Lower lobe of right lung (tissue), 2 donors: ENCODE data around the gene PTPRN2. TPM values are rescaled to one million over a fixed set of nuclear protein-coding genes. Genes with fewer than 3 reads are reported as not detected.

Experiments
- ATAC-seq, 2 donors: fragments of 200-7000 bp; cut with Tn5 transposase; one replicate each; pipeline ENCODE4 v1.9.1; 2020 to 2022; ENCODE audit warnings: mild to moderate bottlenecking in 2 of 2, moderate library complexity in 2 of 2
- DNase-seq: peaks from one replicate; pipeline ENCODE4 v3.0.0-alpha.2; 2020
- H3K27ac ChIP-seq: fragments of 200-600 bp; one replicate; pipeline ENCODE4 v1.8.0; 2022
- H3K27me3 ChIP-seq: fragments of 200-600 bp; one replicate; pipeline ENCODE4 v1.8.0; 2022; ENCODE audit warnings: low read depth
- H3K36me3 ChIP-seq: fragments of 200-600 bp; one replicate; pipeline ENCODE4 v1.8.0; 2022; ENCODE audit warnings: mild to moderate bottlenecking
- H3K4me1 ChIP-seq: fragments of 200-600 bp; one replicate; pipeline ENCODE4 v1.8.0; 2022
- H3K4me3 ChIP-seq: fragments of 200-600 bp; one replicate; pipeline ENCODE4 v1.8.0; 2022; ENCODE audit warnings: mild to moderate bottlenecking
- H3K9me3 ChIP-seq: fragments of 200-600 bp; one replicate; pipeline ENCODE4 v1.8.0; 2022
- CTCF ChIP-seq: fragments of 200-600 bp; IDR thresholded peaks from one replicate; pipeline ENCODE4 v1.8.0; 2022; ENCODE audit warnings: antibody characterized with exemption, mild to moderate bottlenecking
- intact Hi-C: fragments of 100-400 bp; cut with DNase I; formaldehyde crosslinking; loops from one replicate; pipeline ENCODE4 v1.11.0; 2022
- total RNA-seq: library from RNA; stranded (reverse); fragmentation: NEBNext Ultra II Directional; extraction: Animal tissue kit (Norgen Biotek cat#: 25700); gene quantifications from one replicate; pipeline ENCODE4 v1.2.1, GENCODE V29; 2021
- donor health status: DM: no; HTN: yes; CAD: no; lungs with severe emphysema.

Gene PTPRN2
- total RNA-seq, 1 donor from 2014 or later, result 6.8 TPM

DNA sequence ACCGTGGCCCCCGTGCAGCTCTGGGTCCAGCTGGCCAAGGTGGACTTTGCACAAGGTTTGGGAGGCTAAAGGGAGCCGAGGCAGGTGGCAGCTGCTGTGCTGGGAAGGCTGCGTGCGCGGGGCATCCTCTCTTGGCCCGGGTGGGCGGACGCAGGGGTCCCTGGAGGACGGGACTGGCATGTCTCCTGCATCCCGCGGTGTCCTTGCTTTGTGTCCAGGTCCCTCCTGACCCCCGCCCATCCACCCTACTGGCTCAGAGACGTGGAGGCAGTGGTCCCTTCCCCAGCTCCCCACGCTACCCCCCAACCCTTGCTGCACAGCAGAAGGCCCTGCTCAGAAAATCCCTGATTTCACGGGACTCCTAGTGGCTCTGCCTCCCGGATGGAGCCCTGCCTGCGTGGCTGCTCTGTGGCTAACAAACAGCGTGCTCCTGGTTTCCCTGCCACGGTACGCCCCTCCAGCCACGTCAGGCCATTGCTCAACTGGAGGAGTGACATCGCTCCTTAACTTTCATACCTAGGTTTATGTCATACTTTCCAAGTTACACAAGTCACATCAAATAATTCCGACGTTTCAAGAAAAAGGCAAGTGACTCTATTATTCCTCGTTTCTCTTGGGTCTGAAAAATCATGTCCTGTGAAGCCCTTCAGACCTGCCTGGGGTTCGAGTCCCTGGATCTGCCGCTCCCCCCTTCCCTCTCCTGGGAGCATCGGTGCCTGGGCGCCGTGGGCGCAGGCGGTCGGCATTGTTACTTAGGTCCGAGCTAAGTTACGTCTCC lies 829.0 kb downstream of the PTPRN2 start:
- TF ChIP-seq CTCF, result no peak
- Histone ChIP-seq H3K27ac (no peak overlapping the region), H3K36me3 (no peaks in the 10 kb centered on the region), H3K27me3 (no peaks in the 10 kb centered on the region), H3K4me3 (no peak overlapping the region), H3K9me3 (no peaks in the 10 kb centered on the region), H3K4me1 (no peaks in the 10 kb centered on the region)
- intact Hi-C loops, result no loop called here
- ATAC-seq (no peak), DNase-seq (no peak)

- Histone ChIP-seq H3K9me3 (no peaks in the 10 kb centered on the region), H3K27ac (no peak overlapping the region), H3K4me3 (no peak overlapping the region), H3K36me3 (no peaks in the 10 kb centered on the region), H3K4me1 (no peaks in the 10 kb centered on the region), H3K27me3 (no peaks in the 10 kb centered on the region)
- no peak for TF ChIP-seq CTCF
- intact Hi-C loops, result no loop called here
- ATAC-seq (no peak), DNase-seq (no peak)
These were observed 829.7 kb downstream of the PTPRN2 start for GRCh38 chr7:157757776-157758467.

DNA sequence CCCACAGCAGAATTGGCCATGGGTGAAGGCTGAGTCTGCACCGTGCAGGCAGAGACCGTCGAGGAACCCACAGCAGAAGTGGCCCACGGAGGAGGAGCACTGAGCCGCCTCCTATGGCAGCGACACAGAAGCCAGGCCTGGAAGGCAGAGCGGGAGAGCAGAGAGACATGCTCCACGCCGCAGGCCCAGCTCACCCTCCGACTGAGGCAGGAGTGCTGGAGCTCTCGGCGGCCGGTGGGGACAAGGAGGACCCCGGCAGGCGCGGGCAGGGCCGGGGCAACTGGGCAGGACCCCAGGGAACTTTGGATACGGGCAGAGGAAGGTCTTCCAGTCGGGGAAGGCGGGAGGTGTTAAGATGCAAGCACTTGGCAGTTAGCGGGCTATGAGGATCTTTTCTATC lies 830.4 kb downstream of the PTPRN2 start:
- intact Hi-C loops, result no loop called here
- Histone ChIP-seq H3K9me3 (no peaks in the 10 kb centered on the region), H3K27me3 (no peaks in the 10 kb centered on the region), H3K36me3 (no peaks in the 10 kb centered on the region), H3K4me3 (no peak overlapping the region), H3K4me1 (no peaks in the 10 kb centered on the region), H3K27ac (no peak overlapping the region)
- no peak for DNase-seq
- no peak for TF ChIP-seq CTCF
- ATAC-seq, result no peak

DNA sequence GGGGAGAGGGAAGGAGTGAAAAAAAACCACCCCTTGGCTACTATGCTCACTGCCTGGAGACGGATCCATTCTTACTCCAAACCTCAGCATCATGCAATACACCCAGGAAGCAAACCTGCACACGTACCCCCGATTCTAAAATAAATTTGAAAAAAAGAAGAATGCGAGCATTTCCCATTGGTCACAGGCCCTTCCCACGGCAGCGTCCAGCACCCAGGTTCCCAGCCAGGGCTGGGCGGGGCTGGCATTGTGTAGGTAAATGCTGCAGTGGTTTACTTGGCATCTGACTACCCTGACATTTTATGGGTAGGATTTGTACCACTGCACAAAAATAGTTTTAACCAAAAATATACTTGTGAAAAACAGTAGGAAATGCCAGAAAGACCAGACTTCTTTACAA lies 831.9 kb downstream of the PTPRN2 start:
- H3K27ac ChIP-seq, result no peak overlapping the region
- ATAC-seq (no peak), DNase-seq (no peak)
- TF ChIP-seq CTCF, result no peak
- H3K27me3 ChIP-seq, result no peaks in the 10 kb centered on the region
- no peaks in the 10 kb centered on the region for H3K4me1 ChIP-seq
- no peak overlapping the region for H3K4me3 ChIP-seq
- no peaks in the 10 kb centered on the region for H3K36me3 ChIP-seq
- intact Hi-C loops, result no loop called here
- no peaks in the 10 kb centered on the region for H3K9me3 ChIP-seq

- intact Hi-C loops, result no loop called here
- TF ChIP-seq CTCF, result no peak
- no peaks in the 10 kb centered on the region for H3K36me3 ChIP-seq
These were observed 833.2 kb downstream of the PTPRN2 start for GRCh38 chr7:157754416-157754790.

More at GRCh38 chr7:157754416-157754790, 833.2 kb downstream of the PTPRN2 start:
- no peaks in the 10 kb centered on the region for H3K9me3 ChIP-seq
- H3K4me3 ChIP-seq, result no peak overlapping the region
- H3K4me1 ChIP-seq, result no peaks in the 10 kb centered on the region
- H3K27me3 ChIP-seq, result no peaks in the 10 kb centered on the region
- no peak overlapping the region for H3K27ac ChIP-seq
- no peak for DNase-seq
- ATAC-seq, result no peak
